SK-N-SH treated with all-trans-retinoic acid at 6 μM for 48 hours (cell line): ENCODE data around the gene ABHD13.

Experiments used
- ATAC-seq: fragments of 200-7000 bp; cut with Tn5 transposase; 3 replicates; pipeline ENCODE4 v1.9.1; 2020; ENCODE audit warnings: mild to moderate bottlenecking, moderate library complexity
- ARNTL ChIP-seq: fragments of 450-650 bp; formaldehyde crosslinking; IDR thresholded peaks from 2 replicates; pipeline ENCODE4 v1.5.0; 2020; ENCODE audit warnings: low read depth, mild to moderate bottlenecking, moderate library complexity, borderline replicate concordance
- BACH2 ChIP-seq: fragments of 250-450 bp; sonication (Bioruptor Pico); IDR thresholded peaks from 2 replicates; pipeline ENCODE4 v1.9.0; 2021; ENCODE audit warnings: mild to moderate bottlenecking, borderline replicate concordance
- CSDC2 ChIP-seq: fragments of 250-450 bp; sonication (Bioruptor Pico); IDR thresholded peaks from 2 replicates; pipeline ENCODE4 v1.5.0; 2020; ENCODE audit warnings: mild to moderate bottlenecking, moderate library complexity
- ESRRG ChIP-seq: fragments of 250-450 bp; sonication (Bioruptor Pico); IDR thresholded peaks from 2 replicates; pipeline ENCODE4 v1.6.1; 2021; ENCODE audit warnings: mild to moderate bottlenecking
- ISL1 ChIP-seq: fragments of 250-450 bp; sonication (Bioruptor Pico); IDR thresholded peaks from 2 replicates; pipeline ENCODE4 v2.1.2; 2022; ENCODE audit warnings: mild to moderate bottlenecking, moderate library complexity
- OSR1 ChIP-seq: fragments of 250-450 bp; sonication (Bioruptor Pico); IDR thresholded peaks from 2 replicates; pipeline ENCODE4 v1.8.0; 2022; ENCODE audit warnings: moderate library complexity, mild to moderate bottlenecking, inconsistent platforms
- RARB ChIP-seq: fragments of 250-450 bp; sonication (Bioruptor Pico); IDR thresholded peaks from 2 replicates; pipeline ENCODE4 v1.8.0; 2021; ENCODE audit warnings: mild to moderate bottlenecking, moderate library complexity
- SNAI2 ChIP-seq: fragments of 250-450 bp; sonication (Bioruptor Pico); IDR thresholded peaks from 2 replicates; pipeline ENCODE4 v1.5.0; 2020; ENCODE audit warnings: mild to moderate bottlenecking, moderate library complexity
- TCF4 ChIP-seq: fragments of 250-450 bp; sonication (Bioruptor Pico); IDR thresholded peaks from 2 replicates; pipeline ENCODE4 v1.8.0; 2021; ENCODE audit warnings: mild to moderate bottlenecking, moderate library complexity, borderline replicate concordance
- TOX ChIP-seq: fragments of 250-450 bp; sonication (Bioruptor Pico); IDR thresholded peaks from 2 replicates; pipeline ENCODE4 v1.8.0; 2021; ENCODE audit warnings: mild to moderate bottlenecking, moderate library complexity, borderline replicate concordance
- ZC3H10 ChIP-seq: fragments of 250-450 bp; sonication (Bioruptor Pico); IDR thresholded peaks from 2 replicates; pipeline ENCODE4 v1.5.1; 2021; ENCODE audit warnings: mild to moderate bottlenecking, moderate library complexity
- ZFP3 ChIP-seq: fragments of 250-450 bp; sonication (Bioruptor Pico); IDR thresholded peaks from 2 replicates; pipeline ENCODE4 v1.5.0; 2020; ENCODE audit warnings: mild to moderate bottlenecking, moderate library complexity
- ZFP30 ChIP-seq: fragments of 450-650 bp; formaldehyde crosslinking; IDR thresholded peaks from 2 replicates; pipeline ENCODE4 v1.5.0; 2022; ENCODE audit warnings: mild to moderate bottlenecking, moderate library complexity
- ZNF565 ChIP-seq: fragments of 450-650 bp; formaldehyde crosslinking; conservative IDR thresholded peaks from 2 replicates; pipeline ENCODE4 v1.5.0; 2020; ENCODE audit warnings: low read depth, mild to moderate bottlenecking, moderate library complexity
- ZNF70 ChIP-seq: fragments of 450-650 bp; formaldehyde crosslinking; IDR thresholded peaks from 2 replicates; pipeline ENCODE4 v1.5.0; 2020; ENCODE audit warnings: mild to moderate bottlenecking, moderate library complexity
- ZNF8 ChIP-seq: fragments of 450-650 bp; formaldehyde crosslinking; IDR thresholded peaks from 2 replicates; pipeline ENCODE4 v1.5.0; 2020; ENCODE audit warnings: mild to moderate bottlenecking, moderate library complexity
- TF ChIP-seq, protein P1 (sequence below): fragments of 250-450 bp; sonication (Bioruptor Pico); IDR thresholded peaks from 2 replicates; pipeline ENCODE4 v1.8.0; 2020; ENCODE audit warnings: mild to moderate bottlenecking, moderate library complexity, borderline replicate concordance
- TF ChIP-seq, protein P2 (sequence below): fragments of 250-450 bp; sonication (Bioruptor Pico); IDR thresholded peaks from 2 replicates; pipeline ENCODE4 v1.5.1; 2020; ENCODE audit warnings: low read depth, mild to moderate bottlenecking, moderate library complexity
- TF ChIP-seq, protein P3 (sequence below): fragments of 250-450 bp; sonication (Bioruptor Pico); IDR thresholded peaks from 2 replicates; pipeline ENCODE4 v1.8.0; 2021; ENCODE audit warnings: low read depth, mild to moderate bottlenecking, moderate library complexity, borderline replicate concordance
- TF ChIP-seq, protein P4 (sequence below): fragments of 250-450 bp; sonication (Bioruptor Pico); IDR thresholded peaks from 2 replicates; pipeline ENCODE4 v1.5.1; 2021; ENCODE audit warnings: mild to moderate bottlenecking, moderate library complexity

The ABHD13 gene

DNA sequence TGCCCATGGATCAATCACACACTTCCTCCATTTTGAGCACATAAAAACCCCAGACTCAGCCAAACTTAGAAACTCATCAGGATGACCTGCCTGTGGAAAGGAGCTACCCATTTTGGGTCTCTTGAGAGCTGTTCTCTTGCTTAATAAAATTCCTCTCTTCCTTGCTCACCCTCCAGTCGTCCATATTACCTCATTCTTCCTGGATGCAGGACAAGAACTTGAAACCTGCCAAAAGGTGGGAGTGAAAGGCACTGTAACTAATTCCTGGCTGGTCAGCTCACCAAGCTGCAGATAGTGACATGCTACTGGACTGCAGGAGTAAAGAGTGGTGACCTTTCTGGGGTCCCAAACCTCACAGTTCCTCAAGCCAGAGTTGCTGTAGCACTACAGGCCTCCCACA is 23.0 kb upstream of the ABHD13 start (continued):
- TF ChIP-seq TOX (CRISPR knock-in tag) (no peak), ZFP30 (no peak), CSDC2 (CRISPR knock-in tag) (no peak), OSR1 (CRISPR knock-in tag) (no peak)
- TF ChIP-seq, protein P1, sequence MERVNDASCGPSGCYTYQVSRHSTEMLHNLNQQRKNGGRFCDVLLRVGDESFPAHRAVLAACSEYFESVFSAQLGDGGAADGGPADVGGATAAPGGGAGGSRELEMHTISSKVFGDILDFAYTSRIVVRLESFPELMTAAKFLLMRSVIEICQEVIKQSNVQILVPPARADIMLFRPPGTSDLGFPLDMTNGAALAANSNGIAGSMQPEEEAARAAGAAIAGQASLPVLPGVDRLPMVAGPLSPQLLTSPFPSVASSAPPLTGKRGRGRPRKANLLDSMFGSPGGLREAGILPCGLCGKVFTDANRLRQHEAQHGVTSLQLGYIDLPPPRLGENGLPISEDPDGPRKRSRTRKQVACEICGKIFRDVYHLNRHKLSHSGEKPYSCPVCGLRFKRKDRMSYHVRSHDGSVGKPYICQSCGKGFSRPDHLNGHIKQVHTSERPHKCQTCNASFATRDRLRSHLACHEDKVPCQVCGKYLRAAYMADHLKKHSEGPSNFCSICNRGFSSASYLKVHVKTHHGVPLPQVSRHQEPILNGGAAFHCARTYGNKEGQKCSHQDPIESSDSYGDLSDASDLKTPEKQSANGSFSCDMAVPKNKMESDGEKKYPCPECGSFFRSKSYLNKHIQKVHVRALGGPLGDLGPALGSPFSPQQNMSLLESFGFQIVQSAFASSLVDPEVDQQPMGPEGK = no peak
- TF ChIP-seq, protein P2, sequence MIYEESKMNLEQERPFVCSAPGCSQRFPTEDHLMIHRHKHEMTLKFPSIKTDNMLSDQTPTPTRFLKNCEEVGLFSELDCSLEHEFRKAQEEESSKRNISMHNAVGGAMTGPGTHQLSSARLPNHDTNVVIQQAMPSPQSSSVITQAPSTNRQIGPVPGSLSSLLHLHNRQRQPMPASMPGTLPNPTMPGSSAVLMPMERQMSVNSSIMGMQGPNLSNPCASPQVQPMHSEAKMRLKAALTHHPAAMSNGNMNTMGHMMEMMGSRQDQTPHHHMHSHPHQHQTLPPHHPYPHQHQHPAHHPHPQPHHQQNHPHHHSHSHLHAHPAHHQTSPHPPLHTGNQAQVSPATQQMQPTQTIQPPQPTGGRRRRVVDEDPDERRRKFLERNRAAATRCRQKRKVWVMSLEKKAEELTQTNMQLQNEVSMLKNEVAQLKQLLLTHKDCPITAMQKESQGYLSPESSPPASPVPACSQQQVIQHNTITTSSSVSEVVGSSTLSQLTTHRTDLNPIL (CRISPR knock-in tag) = no peak
- TF ChIP-seq, all 23 proteins: peak for 0

DNA sequence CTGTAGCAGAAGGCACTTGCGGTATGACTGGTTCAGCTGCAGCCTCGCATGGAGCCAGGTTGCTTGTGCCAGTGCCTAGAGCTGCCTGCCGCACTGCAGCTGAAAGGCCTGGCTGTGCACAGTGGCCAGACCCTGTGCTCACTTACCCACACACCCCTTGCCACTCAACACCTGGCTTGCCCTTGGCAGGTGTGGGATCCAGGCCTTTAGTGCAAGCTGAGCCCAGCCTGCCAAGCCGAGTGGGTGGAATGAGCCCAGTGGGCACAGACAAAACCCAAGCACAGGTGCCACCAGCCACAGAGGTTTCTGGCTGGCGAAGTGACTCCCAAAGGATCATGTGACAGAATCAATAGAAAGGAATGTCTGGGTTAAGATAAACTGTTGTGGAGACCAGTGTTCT is 22.3 kb upstream of the ABHD13 start:
- no peak for TF ChIP-seq OSR1 (CRISPR knock-in tag)
- no peak for TF ChIP-seq BACH2 (CRISPR knock-in tag)
- TF ChIP-seq, protein P3, sequence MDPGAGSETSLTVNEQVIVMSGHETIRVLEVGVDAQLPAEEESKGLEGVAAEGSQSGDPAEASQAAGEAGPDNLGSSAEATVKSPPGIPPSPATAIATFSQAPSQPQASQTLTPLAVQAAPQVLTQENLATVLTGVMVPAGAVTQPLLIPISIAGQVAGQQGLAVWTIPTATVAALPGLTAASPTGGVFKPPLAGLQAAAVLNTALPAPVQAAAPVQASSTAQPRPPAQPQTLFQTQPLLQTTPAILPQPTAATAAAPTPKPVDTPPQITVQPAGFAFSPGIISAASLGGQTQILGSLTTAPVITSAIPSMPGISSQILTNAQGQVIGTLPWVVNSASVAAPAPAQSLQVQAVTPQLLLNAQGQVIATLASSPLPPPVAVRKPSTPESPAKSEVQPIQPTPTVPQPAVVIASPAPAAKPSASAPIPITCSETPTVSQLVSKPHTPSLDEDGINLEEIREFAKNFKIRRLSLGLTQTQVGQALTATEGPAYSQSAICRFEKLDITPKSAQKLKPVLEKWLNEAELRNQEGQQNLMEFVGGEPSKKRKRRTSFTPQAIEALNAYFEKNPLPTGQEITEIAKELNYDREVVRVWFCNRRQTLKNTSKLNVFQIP (CRISPR knock-in tag) = no peak
- no peak for TF ChIP-seq ZNF70
- no peak for TF ChIP-seq ZNF565 (CRISPR knock-in tag)
- TF ChIP-seq TOX (CRISPR knock-in tag) = no peak
- TF ChIP-seq, protein P4, sequence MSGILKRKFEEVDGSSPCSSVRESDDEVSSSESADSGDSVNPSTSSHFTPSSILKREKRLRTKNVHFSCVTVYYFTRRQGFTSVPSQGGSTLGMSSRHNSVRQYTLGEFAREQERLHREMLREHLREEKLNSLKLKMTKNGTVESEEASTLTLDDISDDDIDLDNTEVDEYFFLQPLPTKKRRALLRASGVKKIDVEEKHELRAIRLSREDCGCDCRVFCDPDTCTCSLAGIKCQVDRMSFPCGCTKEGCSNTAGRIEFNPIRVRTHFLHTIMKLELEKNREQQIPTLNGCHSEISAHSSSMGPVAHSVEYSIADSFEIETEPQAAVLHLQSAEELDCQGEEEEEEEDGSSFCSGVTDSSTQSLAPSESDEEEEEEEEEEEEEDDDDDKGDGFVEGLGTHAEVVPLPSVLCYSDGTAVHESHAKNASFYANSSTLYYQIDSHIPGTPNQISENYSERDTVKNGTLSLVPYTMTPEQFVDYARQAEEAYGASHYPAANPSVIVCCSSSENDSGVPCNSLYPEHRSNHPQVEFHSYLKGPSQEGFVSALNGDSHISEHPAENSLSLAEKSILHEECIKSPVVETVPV (CRISPR knock-in tag) = no peak
- no peak for TF ChIP-seq ZNF8 (CRISPR knock-in tag)
- TF ChIP-seq, protein P1 = no peak
- TF ChIP-seq ZC3H10 (CRISPR knock-in tag) = no peak
- TF ChIP-seq RARB (CRISPR knock-in tag) = no peak
- no peak for TF ChIP-seq SNAI2 (CRISPR knock-in tag)
- no peak for TF ChIP-seq ARNTL (CRISPR knock-in tag)
- TF ChIP-seq, all 23 proteins: peak for 0
- ATAC-seq = no peak

DNA sequence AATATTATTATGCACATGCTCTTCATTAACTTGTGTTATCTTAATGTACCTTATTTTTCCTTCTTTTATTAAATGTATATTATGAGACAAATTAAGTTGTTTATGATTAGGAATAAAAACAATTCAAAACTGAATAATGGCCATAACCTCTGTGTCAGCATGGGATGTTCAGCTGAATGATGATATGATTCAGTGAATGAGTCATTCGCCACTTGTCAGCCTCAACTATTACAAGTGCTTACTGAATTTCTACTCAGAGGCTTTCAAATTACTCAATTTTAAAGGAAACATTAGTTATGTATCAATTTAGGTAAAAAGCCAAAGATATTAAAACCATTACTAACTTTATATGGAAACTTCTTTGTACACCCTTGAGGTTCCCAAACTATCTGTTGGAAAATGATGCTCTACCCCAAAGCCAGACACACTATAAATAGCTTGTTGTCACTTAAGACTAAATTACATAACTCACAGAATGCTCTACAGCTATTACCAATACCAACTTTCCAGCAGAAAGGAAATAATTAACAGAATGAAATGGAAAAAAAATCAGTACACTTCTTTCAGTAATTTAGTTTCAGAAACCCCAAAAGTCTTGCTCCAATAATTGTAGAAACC is 17.3 kb upstream of the ABHD13 start:
- ATAC-seq = no peak
- TF ChIP-seq BACH2 (CRISPR knock-in tag) (no peak), ZNF8 (CRISPR knock-in tag) (no peak), ZC3H10 (CRISPR knock-in tag) (no peak), RARB (CRISPR knock-in tag) (no peak), CSDC2 (CRISPR knock-in tag) (no peak), OSR1 (CRISPR knock-in tag) (no peak), ARNTL (CRISPR knock-in tag) (no peak), ZFP3 (CRISPR knock-in tag) (no peak), SNAI2 (CRISPR knock-in tag) (no peak), ZFP30 (no peak), ESRRG (CRISPR knock-in tag) (no peak), TCF4 (no peak), ISL1 (no peak), ZNF70 (no peak)
- TF ChIP-seq, protein P2 (CRISPR knock-in tag) = no peak
- TF ChIP-seq, protein P4 (CRISPR knock-in tag) = no peak
